Activated CD8-positive, alpha-beta memory T cell treated with anti-CD3 and anti-CD28 coated beads for 1 hour (primary cell): ENCODE data around the gene USP10.

Experiments
- DNase-seq, 2 donors: peaks; one replicate each; pipeline ENCODE4 v3.0.0-alpha.2; 2020; ENCODE audit warnings: low read depth in 1 of 2; ENCODE audit errors: extremely low read depth in 1 of 2

The USP10 gene

GRCh38 chr16:84820305-84820684 is 120.5 kb downstream of the USP10 start:
- DNase-seq = no peak

GRCh38 chr16:84820771-84821170 is 121.0 kb downstream of the USP10 start:
- no peak for DNase-seq

- DNase-seq = no peak
Observed at GRCh38 chr16:84821179-84821578, 121.4 kb downstream of the USP10 start.

GRCh38 chr16:84821728-84822689 is 122.2 kb downstream of the USP10 start:
- no peak for DNase-seq

GRCh38 chr16:84822990-84823389 is 123.2 kb downstream of the USP10 start:
- DNase-seq = no peak

GRCh38 chr16:84823484-84823883 is 123.7 kb downstream of the USP10 start:
- no peak for DNase-seq

- DNase-seq = no peak
Observed at GRCh38 chr16:84823926-84824325, 124.1 kb downstream of the USP10 start.

- no peak for DNase-seq
Observed at GRCh38 chr16:84825896-84826557, 126.2 kb downstream of the USP10 start.

GRCh38 chr16:84826558-84826941 is 126.8 kb downstream of the USP10 start:
- no peak for DNase-seq

GRCh38 chr16:84827131-84827574 is 127.4 kb downstream of the USP10 start:
- DNase-seq = no peak

GRCh38 chr16:84827897-84828296 is 128.1 kb downstream of the USP10 start:
- no peak for DNase-seq

GRCh38 chr16:84828322-84828721 is 128.5 kb downstream of the USP10 start:
- no peak for DNase-seq
